Embryonic facial prominence (tissue), 1 donor: ENCODE data around the gene VSIR.

Experiments
- DNase-seq: peaks from one replicate; pipeline ENCODE4 v3.0.0-alpha.2; 2016; ENCODE audit errors: extremely low spot score

Gene VSIR

GRCh38 chr10:71763352-71764127 lies 9.8 kb downstream of the VSIR start:
- DNase-seq = no peak

GRCh38 chr10:71762324-71762723 lies 11.0 kb downstream of the VSIR start:
- DNase-seq = no peak

GRCh38 chr10:71761541-71762113 lies 11.7 kb downstream of the VSIR start:
- no peak for DNase-seq

- DNase-seq = no peak
These were observed 12.2 kb downstream of the VSIR start for GRCh38 chr10:71761105-71761511.

GRCh38 chr10:71757399-71757922 lies 15.9 kb downstream of the VSIR start:
- DNase-seq = no peak

- no peak for DNase-seq
These were observed 16.8 kb downstream of the VSIR start for GRCh38 chr10:71756311-71757191.

GRCh38 chr10:71755179-71755879 lies 18.0 kb downstream of the VSIR start:
- DNase-seq = no peak

- DNase-seq = no peak
These were observed 18.8 kb downstream of the VSIR start for GRCh38 chr10:71754562-71754961.

GRCh38 chr10:71753960-71754505 lies 19.3 kb downstream of the VSIR start:
- DNase-seq = no peak

- DNase-seq = no peak
These were observed 20.0 kb downstream of the VSIR start for GRCh38 chr10:71753091-71753959.

- no peak for DNase-seq
These were observed 20.8 kb downstream of the VSIR start for GRCh38 chr10:71752391-71753090.

GRCh38 chr10:71751515-71752224 lies 21.6 kb downstream of the VSIR start:
- DNase-seq = no peak

GRCh38 chr10:71750986-71751385 lies 22.3 kb downstream of the VSIR start:
- DNase-seq = no peak

GRCh38 chr10:71750124-71750841 lies 23.0 kb downstream of the VSIR start:
- no peak for DNase-seq

GRCh38 chr10:71749396-71749795 lies 23.9 kb downstream of the VSIR start:
- DNase-seq = no peak

GRCh38 chr10:71748671-71749191 lies 24.6 kb downstream of the VSIR start:
- no peak for DNase-seq

- no peak for DNase-seq
These were observed 25.5 kb downstream of the VSIR start for GRCh38 chr10:71747551-71748523.
